Testis (tissue), 2 donors: ENCODE results near the gene DLEC1.

Source experiments
- CTCF ChIP-seq, 3 experiments: fragments of 450-650 bp in 2 of 3; fragments of 200-600 bp in 1 of 3; sonication (generic) in 1 of 3; IDR thresholded peaks; one replicate each; pipeline ENCODE4 v1.5.1; 2016 to 2019; ENCODE audit warnings: antibody characterized with exemption in 3 of 3, mild to moderate bottlenecking in 2 of 3, moderate library complexity in 1 of 3
- POLR2A ChIP-seq: fragments of 450-650 bp; IDR thresholded peaks from one replicate; pipeline ENCODE4 v1.6.1; 2017; ENCODE audit warnings: antibody characterized with exemption, mild to moderate bottlenecking, moderate library complexity

- no peak for TF ChIP-seq CTCF (IDR thresholded peaks at IDR 0.05)
- no peak for TF ChIP-seq POLR2A
Observed at GRCh38 chr3:38130631-38131065, 91.6 kb downstream of the DLEC1 start.
